HUES64 (cell line): ENCODE data around the gene DNAH14. TPM values are rescaled to one million over a fixed set of nuclear protein-coding genes. Genes with fewer than 3 reads are reported as not detected.
"Not testable (repeated sequence)": the region's sequence is repeated elsewhere in the genome, so short reads cannot be mapped to it uniquely, and the experiment has no call there.

Experiments
- H3K27ac ChIP-seq: 2 replicates; pipeline ENCODE4 v1.7.0; 2013; ENCODE audit warnings: low read depth, low read length, inconsistent platforms
- H3K27me3 ChIP-seq: 2 replicates; pipeline ENCODE4 v1.6.1; 2013; ENCODE audit warnings: mild to moderate bottlenecking, low read length; ENCODE audit not compliant: insufficient read depth
- H3K36me3 ChIP-seq: 2 replicates; pipeline ENCODE4 v1.6.1; 2013; ENCODE audit warnings: mild to moderate bottlenecking, low read length; ENCODE audit not compliant: insufficient read depth
- H3K4me1 ChIP-seq: 2 replicates; pipeline ENCODE4 v1.6.1; 2013; ENCODE audit warnings: mild to moderate bottlenecking, low read length, moderate library complexity; ENCODE audit not compliant: insufficient read depth
- H3K4me3 ChIP-seq: 2 replicates; pipeline ENCODE4 v1.5.1; 2013; ENCODE audit warnings: mild to moderate bottlenecking, low read length, moderate library complexity
- H3K9ac ChIP-seq: 2 replicates; pipeline ENCODE4 v1.6.1; 2013; ENCODE audit warnings: mild to moderate bottlenecking, low read depth, low read length
- H3K9me3 ChIP-seq: 2 replicates; pipeline ENCODE4 v1.6.1; 2013; ENCODE audit warnings: low read depth, low read length; ENCODE audit not compliant: insufficient read depth
- WGBS: fragments of 150-250, 120-280 bp; methylation state at CpG from one replicate; pipeline ENCODE4 v1.1.7; 2013; ENCODE audit warnings: missing lambda C conversion rate; 5-methylcytosine and 5-hydroxymethylcytosine counted together
- polyA plus RNA-seq, 2 experiments: library from polyadenylated mRNA; stranded (reverse); fragments of 50-300 nt; gene quantifications; one replicate each; pipeline ENCODE4 v1.2.3, GENCODE V29; 2013

DNAH14 gene
- polyA plus RNA-seq (2013, experiment 1 of 2) = 39.7 TPM
- polyA plus RNA-seq (2013, experiment 2 of 2) = 48.0 TPM

DNA sequence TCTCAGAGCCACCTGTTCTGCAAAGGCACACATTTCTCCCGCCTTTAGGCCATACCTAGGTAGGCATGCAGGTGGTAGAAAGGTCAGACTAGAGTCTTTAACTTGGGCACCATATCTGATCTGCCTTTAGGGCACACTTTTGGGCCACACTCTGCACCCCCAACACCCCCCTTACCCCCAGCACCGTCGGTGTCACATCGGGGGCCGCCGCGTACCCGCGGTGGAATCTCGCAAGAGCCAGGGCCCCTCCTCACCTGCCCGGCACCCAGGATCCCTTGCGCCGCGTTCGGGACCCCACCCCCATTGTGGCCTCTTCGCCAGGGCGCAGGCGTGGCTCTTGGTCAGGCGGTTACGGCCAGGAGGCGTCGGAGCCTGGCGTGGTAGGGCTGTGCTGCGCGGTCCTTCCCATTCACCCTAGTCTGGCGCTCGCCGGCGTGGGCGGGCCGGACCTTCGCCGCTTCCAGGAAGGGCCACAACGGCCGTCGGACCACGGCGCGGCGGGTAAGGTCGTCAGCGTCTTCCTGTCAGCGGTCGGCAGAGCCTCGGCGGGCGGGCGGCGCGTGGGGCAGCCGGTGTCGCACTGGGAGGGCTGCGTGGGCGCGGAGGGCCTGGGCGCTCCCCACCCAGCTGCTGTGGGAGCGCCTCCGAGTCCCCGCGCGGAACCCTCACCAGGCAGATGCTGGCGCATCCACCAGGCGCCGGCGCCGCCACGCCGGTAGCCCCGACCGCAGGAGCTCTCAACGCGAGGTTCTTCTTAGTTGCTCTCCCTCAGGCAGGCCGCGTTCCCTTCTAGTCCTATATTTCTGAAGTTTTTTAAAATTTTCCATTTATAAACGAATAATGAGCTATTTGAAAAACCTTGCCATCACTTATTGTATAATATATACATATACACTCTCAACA, at the start of gene DNAH14:
Gene DNAH14 (plus strand): TSS at position 341 of the 903 bp plus-strand sequence. CDS start 23,028 bp downstream, outside the sequence.
- peak within 1 kb of the TSS; percentile 79 for H3K9ac ChIP-seq
- H3K27ac ChIP-seq = no peak within 1 kb of the TSS; the same call in 1 of the 2 replicates
- H3K4me1 ChIP-seq = 0 out of 2 replicates have a peak, but pooled peaks cover 2% of the 10 kb centered on the region
- H3K36me3 ChIP-seq = peaks cover 2% of the 10 kb centered on the region; the same call in 1 of the 2 replicates
- H3K4me3 ChIP-seq = peak within 1 kb of the TSS; percentile 68
- no peaks in the 10 kb centered on the region for H3K27me3 ChIP-seq
- H3K9me3 ChIP-seq = peaks cover 34% of the 10 kb centered on the region
- 2% methylated on average over 74 of the region's 75 CpGs for WGBS

DNA sequence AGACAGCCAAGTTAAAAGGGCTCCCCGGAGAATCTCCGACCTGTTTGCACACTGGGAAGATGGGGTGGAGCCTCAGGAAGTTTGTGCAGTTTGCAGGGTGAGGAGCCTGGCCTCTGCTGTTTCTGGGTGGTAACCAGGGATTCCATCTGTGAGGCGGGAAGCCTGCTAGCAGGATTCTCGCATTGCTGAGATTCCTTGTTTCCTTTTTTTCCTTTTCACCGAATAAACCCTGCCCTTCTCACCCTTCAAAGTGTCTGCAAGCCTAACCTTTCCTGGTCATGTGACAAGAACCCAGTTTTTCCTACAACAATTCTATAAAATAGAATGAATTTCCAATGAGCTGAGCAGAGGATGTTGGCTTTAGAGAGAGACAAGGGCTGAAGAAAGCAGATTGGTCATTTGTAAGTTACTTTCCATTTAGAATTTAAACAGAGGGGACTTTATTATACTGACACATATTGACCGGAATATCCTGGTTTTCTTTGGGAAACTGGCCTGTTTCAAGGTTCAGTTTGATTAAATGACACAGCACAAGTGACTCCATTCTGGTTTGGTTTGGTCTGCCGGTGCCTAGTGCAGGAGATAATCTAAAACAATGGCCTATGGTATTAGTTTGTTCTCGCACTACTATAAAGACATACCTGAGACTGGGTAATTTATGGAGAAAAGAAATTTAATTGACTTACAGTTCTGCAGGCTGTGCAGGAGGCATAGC, 48.7 kb upstream of the DNAH14 start:
- Histone ChIP-seq H3K4me1 (peaks cover 43% of the 10 kb centered on the region), H3K36me3 (no peaks in the 10 kb centered on the region), H3K9ac (no peak overlapping the region)

GRCh38 chr1:224881308-224881692, 48.2 kb upstream of the DNAH14 start:
- Histone ChIP-seq H3K9me3 (peaks cover 15% of the 10 kb centered on the region), H3K4me1 (peaks cover 38% of the 10 kb centered on the region)
- H3K36me3 ChIP-seq, H3K27me3 ChIP-seq, H3K27ac ChIP-seq, H3K9ac ChIP-seq, H3K4me3 ChIP-seq: not testable (repeated sequence)
- WGBS = 93% methylated on average over 5 of the region's 5 CpGs

More for the DNA sequence above, 48.7 kb upstream of the DNAH14 start:
- Histone ChIP-seq H3K27ac (peak overlapping the region; percentile 65; the same call in 1 of the 2 replicates), H3K4me3 (peak overlapping the region; percentile 15; the same call in 1 of the 2 replicates), H3K9me3 (peaks cover 10% of the 10 kb centered on the region), H3K27me3 (no peaks in the 10 kb centered on the region)
- 41% methylated on average over 8 of the region's 8 CpGs for WGBS

DNA sequence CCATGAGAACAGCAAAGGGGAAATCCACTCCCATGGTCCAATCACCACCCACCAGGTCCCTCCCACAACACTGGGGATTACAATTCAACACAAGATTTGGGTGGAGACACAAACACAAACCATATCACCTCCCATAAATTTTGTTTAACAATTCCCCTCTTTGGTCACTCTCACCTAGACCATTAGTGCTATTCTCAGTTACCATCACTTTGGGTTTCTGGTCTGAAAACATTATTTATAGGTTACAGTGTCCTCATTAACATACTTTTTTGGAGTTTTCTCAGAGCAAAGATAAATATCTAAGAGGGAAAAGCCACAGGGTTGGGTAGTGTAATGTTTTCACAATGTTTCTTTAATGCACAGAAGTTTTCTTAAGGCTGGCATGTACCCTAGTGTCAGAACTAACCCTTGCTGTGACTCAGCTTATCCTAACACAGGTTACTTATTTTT, 47.7 kb upstream of the DNAH14 start:
- H3K27ac ChIP-seq = no peak overlapping the region
- no peaks in the 10 kb centered on the region for H3K36me3 ChIP-seq
- H3K9ac ChIP-seq = no peak overlapping the region
- H3K4me3 ChIP-seq = no peak overlapping the region
- H3K27me3 ChIP-seq = no peaks in the 10 kb centered on the region
- H3K4me1 ChIP-seq = peaks cover 38% of the 10 kb centered on the region
- peaks cover 17% of the 10 kb centered on the region for H3K9me3 ChIP-seq

DNA sequence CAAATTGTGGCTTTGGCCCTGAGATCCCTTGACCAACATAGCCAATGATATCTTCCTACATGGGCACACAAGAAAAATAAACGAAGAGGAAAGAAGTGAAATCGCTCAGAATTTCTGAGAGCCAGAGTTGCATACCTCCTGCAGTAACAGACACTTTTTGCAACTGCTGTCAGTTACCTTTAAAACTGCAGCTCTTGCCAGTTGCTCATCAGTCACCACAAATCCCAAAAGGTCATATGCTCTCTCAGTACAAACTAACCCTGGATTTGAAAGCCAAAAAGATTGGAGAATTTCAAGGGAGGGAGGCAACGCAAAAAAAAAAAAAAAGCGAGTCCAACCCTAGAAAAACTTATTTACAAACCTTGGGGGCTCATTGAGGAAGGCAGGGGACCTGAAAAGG, 47.2 kb upstream of the DNAH14 start:
- H3K4me1 ChIP-seq = peaks cover 38% of the 10 kb centered on the region
- H3K9me3 ChIP-seq = peaks cover 17% of the 10 kb centered on the region
- no peak overlapping the region for H3K9ac ChIP-seq
- whole genome bisulfite sequencing = 82% methylated on average over 3 of the region's 4 CpGs
- no peaks in the 10 kb centered on the region for H3K27me3 ChIP-seq
- H3K27ac ChIP-seq = no peak overlapping the region
- H3K36me3 ChIP-seq = no peaks in the 10 kb centered on the region
- H3K4me3 ChIP-seq = no peak overlapping the region

DNA sequence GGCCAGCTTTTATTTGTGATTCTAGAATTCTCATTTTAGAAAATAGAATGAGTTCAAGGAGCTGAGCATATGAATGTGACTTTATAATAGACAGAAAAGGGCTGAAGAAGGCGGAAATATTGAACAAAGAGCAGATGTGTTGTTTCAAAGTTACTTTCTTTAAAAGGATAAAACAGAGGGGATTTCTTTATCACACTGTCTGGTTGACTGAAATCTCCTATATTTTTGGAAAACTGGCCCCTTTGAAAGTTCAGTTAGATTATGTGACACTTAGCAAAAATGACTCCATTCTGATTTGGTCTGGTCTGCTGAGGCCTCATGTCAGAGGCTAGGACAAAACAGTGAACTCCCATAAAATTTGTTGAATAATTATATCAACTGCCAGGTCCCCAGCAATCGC, 46.4 kb upstream of the DNAH14 start:
- H3K4me3 ChIP-seq = no peak overlapping the region
- H3K27ac ChIP-seq = no peak overlapping the region
- H3K9me3 ChIP-seq = peaks cover 17% of the 10 kb centered on the region
- no peak overlapping the region for H3K9ac ChIP-seq
- H3K36me3 ChIP-seq = no peaks in the 10 kb centered on the region
- 69% methylated on average over 2 of the region's 2 CpGs for WGBS
- peaks cover 38% of the 10 kb centered on the region for H3K4me1 ChIP-seq
- H3K27me3 ChIP-seq = no peaks in the 10 kb centered on the region

- Histone ChIP-seq H3K4me3 (no peak overlapping the region), H3K36me3 (no peaks in the 10 kb centered on the region), H3K27me3 (no peaks in the 10 kb centered on the region), H3K27ac (peak overlapping the region; percentile 47; the same call in 1 of the 2 replicates), H3K9ac (no peak overlapping the region), H3K9me3 (peaks cover 17% of the 10 kb centered on the region), H3K4me1 (peaks cover 35% of the 10 kb centered on the region)
- whole genome bisulfite sequencing = 20% methylated on average over 1 of the region's 1 CpG
Observed at GRCh38 chr1:224884361-224884801, 45.1 kb upstream of the DNAH14 start.

GRCh38 chr1:224885376-224885775, 44.1 kb upstream of the DNAH14 start:
- not testable (repeated sequence) for H3K9ac ChIP-seq, H3K27me3 ChIP-seq, H3K36me3 ChIP-seq, H3K27ac ChIP-seq, H3K4me3 ChIP-seq
- Histone ChIP-seq H3K4me1 (peaks cover 25% of the 10 kb centered on the region), H3K9me3 (peaks cover 17% of the 10 kb centered on the region)
- WGBS = 87% methylated on average over 2 of the region's 2 CpGs

DNA sequence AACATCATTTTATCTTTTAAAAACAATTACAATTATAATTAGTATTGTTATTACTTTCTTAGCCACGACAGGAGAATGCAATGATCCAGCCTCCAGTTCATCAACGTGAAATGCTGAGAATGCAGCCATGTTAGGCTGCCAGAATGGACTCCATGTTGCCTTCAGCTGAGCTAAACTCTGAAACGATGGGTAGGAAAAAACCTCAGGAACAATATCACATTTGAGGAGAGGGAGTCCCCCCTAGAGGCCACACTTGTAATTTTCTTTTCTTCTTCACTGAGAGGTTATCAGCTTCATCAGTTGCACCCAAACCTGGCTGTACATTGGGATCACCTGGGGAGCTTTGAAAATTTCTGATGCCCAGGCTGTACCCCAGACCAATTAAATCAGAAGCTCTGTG, 34.6 kb upstream of the DNAH14 start:
- 29% methylated on average over 3 of the region's 3 CpGs for WGBS
- Histone ChIP-seq H3K9ac (no peak overlapping the region), H3K4me3 (no peak overlapping the region), H3K36me3 (no peaks in the 10 kb centered on the region), H3K27me3 (no peaks in the 10 kb centered on the region), H3K4me1 (no peaks in the 10 kb centered on the region), H3K27ac (no peak overlapping the region), H3K9me3 (no peaks in the 10 kb centered on the region; the same call in 1 of the 2 replicates)

- H3K27ac ChIP-seq = no peak overlapping the region
- H3K4me3 ChIP-seq = no peak overlapping the region
- H3K9ac ChIP-seq = no peak overlapping the region
- no peaks in the 10 kb centered on the region; the same call in 1 of the 2 replicates for H3K9me3 ChIP-seq
- H3K4me1 ChIP-seq = no peaks in the 10 kb centered on the region
- whole genome bisulfite sequencing = 90% methylated on average over 5 of the region's 5 CpGs
- H3K27me3 ChIP-seq = no peaks in the 10 kb centered on the region
- H3K36me3 ChIP-seq = no peaks in the 10 kb centered on the region
Observed at GRCh38 chr1:224896130-224896781, 33.2 kb upstream of the DNAH14 start.
